Calu3 (cell line): ENCODE data around the gene MTERF4. TPM values are rescaled to one million over a fixed set of nuclear protein-coding genes. Genes with fewer than 3 reads are reported as not detected.

ENCODE experiments used
- BruUV-seq: library from RNA; stranded (reverse); fragments of 400-500 nt; replicated peaks from 2 replicates; lab custom pipeline; 2021; lab: Mats Ljungman, UMichigan
- CTCF ChIA-PET: fragments of 300-600 bp; sonication (Branson Sonifier 250); formaldehyde crosslinking; loops from one replicate; lab custom pipeline; 2022; ENCODE audit warnings: antibody characterized with exemption; lab: Charles Lee
- DNase-seq: peaks from one replicate; pipeline ENCODE4 v3.0.0; 2022
- H3K27ac Mint-ChIP-seq: one replicate; pipeline ENCODE4 v1.8.0; 2022; ENCODE audit warnings: mixed read lengths; ENCODE audit not compliant: unreplicated experiment
- H3K27me3 Mint-ChIP-seq: one replicate; pipeline ENCODE4 v1.8.0; 2022; ENCODE audit warnings: mixed read lengths; ENCODE audit not compliant: unreplicated experiment
- H3K36me3 Mint-ChIP-seq: one replicate; pipeline ENCODE4 v1.8.0; 2022; ENCODE audit warnings: mild to moderate bottlenecking, moderate library complexity, mixed read lengths; ENCODE audit not compliant: insufficient read depth, unreplicated experiment
- H3K4me1 Mint-ChIP-seq: one replicate; pipeline ENCODE4 v1.8.0; 2022; ENCODE audit warnings: mild to moderate bottlenecking, low read depth, mixed read lengths; ENCODE audit not compliant: unreplicated experiment
- H3K4me3 Mint-ChIP-seq: one replicate; pipeline ENCODE4 v1.8.0; 2022; ENCODE audit warnings: mild to moderate bottlenecking, low read depth, moderate library complexity, mixed read lengths; ENCODE audit not compliant: unreplicated experiment
- H3K9me3 Mint-ChIP-seq: one replicate; pipeline ENCODE4 v1.8.0; 2022; ENCODE audit warnings: low read depth, mixed read lengths; ENCODE audit not compliant: unreplicated experiment
- intact Hi-C: fragments of 100-400 bp; cut with micrococcal nuclease; formaldehyde crosslinking; loops from one replicate; pipeline ENCODE4 v1.10.0; 2022; ENCODE audit not compliant: unreplicated experiment
- total RNA-seq: library from RNA; stranded (reverse); gene quantifications from 2 replicates; pipeline ENCODE4 v1.2.3, GENCODE V29; 2022
- TF ChIP-seq, protein P1 (sequence below): fragments of 200-600 bp; IDR thresholded peaks from one replicate; pipeline ENCODE4 v1.8.0; 2022; ENCODE audit warnings: antibody characterized with exemption; ENCODE audit not compliant: unreplicated experiment

MTERF4 gene
- total RNA-seq, 1 experiment from 2014 or later, result 33.6 TPM

- H3K27ac Mint-ChIP-seq, result no peak overlapping the region
- H3K27me3 Mint-ChIP-seq, result peaks cover 9% of the 10 kb centered on the region
- no peaks in the 10 kb centered on the region for H3K36me3 Mint-ChIP-seq
- no peaks in the 10 kb centered on the region for H3K4me1 Mint-ChIP-seq
- peaks cover 3% of the 10 kb centered on the region for H3K9me3 Mint-ChIP-seq
- CTCF ChIA-PET, result no interaction called here
- TF ChIP-seq, protein P1, sequence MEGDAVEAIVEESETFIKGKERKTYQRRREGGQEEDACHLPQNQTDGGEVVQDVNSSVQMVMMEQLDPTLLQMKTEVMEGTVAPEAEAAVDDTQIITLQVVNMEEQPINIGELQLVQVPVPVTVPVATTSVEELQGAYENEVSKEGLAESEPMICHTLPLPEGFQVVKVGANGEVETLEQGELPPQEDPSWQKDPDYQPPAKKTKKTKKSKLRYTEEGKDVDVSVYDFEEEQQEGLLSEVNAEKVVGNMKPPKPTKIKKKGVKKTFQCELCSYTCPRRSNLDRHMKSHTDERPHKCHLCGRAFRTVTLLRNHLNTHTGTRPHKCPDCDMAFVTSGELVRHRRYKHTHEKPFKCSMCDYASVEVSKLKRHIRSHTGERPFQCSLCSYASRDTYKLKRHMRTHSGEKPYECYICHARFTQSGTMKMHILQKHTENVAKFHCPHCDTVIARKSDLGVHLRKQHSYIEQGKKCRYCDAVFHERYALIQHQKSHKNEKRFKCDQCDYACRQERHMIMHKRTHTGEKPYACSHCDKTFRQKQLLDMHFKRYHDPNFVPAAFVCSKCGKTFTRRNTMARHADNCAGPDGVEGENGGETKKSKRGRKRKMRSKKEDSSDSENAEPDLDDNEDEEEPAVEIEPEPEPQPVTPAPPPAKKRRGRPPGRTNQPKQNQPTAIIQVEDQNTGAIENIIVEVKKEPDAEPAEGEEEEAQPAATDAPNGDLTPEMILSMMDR, result no peak
- intact Hi-C loops, result no loop called here
- BruUV-seq, result no TSS peak
- H3K4me3 Mint-ChIP-seq, result no peak overlapping the region
- no peak for DNase-seq
These were observed 52.1 kb downstream of the MTERF4 start for GRCh38 chr2:241049739-241050623.

GRCh38 chr2:241048949-241049343 is 53.1 kb downstream of the MTERF4 start:
- Mint-ChIP-seq H3K27ac (no peak overlapping the region), H3K4me1 (no peaks in the 10 kb centered on the region), H3K9me3 (peaks cover 3% of the 10 kb centered on the region), H3K4me3 (no peak overlapping the region), H3K36me3 (no peaks in the 10 kb centered on the region), H3K27me3 (peaks cover 20% of the 10 kb centered on the region)
- intact Hi-C loops, result no loop called here
- no peak for DNase-seq
- BruUV-seq, result no TSS peak
- TF ChIP-seq, protein P1, result no peak
- CTCF ChIA-PET, result no interaction called here

- Mint-ChIP-seq H3K36me3 (no peaks in the 10 kb centered on the region), H3K27ac (no peak overlapping the region), H3K4me1 (no peaks in the 10 kb centered on the region), H3K9me3 (peaks cover 3% of the 10 kb centered on the region), H3K4me3 (no peak overlapping the region), H3K27me3 (peaks cover 26% of the 10 kb centered on the region)
- intact Hi-C loops, result no loop called here
- no peak for DNase-seq
- TF ChIP-seq, protein P1, result no peak
- no TSS peak for BruUV-seq
- CTCF ChIA-PET, result interaction anchor here (0.7 kb wide), 1 partner anchor 25 kb away, joined by 10 read pairs; no protein-coding TSS in a partner anchor
These were observed 53.7 kb downstream of the MTERF4 start for GRCh38 chr2:241048149-241048948.

GRCh38 chr2:241047253-241048010 is 54.7 kb downstream of the MTERF4 start:
- intact Hi-C loops, result no loop called here
- TF ChIP-seq, protein P1, result no peak
- CTCF ChIA-PET, result interaction anchor here (0.7 kb wide), 1 partner anchor 26 kb away, joined by 10 read pairs; no protein-coding TSS in a partner anchor

More at GRCh38 chr2:241047253-241048010, 54.7 kb downstream of the MTERF4 start:
- DNase-seq, result no peak
- H3K36me3 Mint-ChIP-seq, result no peaks in the 10 kb centered on the region
- BruUV-seq, result no TSS peak
- H3K4me1 Mint-ChIP-seq, result no peaks in the 10 kb centered on the region
- peaks cover 35% of the 10 kb centered on the region for H3K27me3 Mint-ChIP-seq
- H3K27ac Mint-ChIP-seq, result no peak overlapping the region
- H3K4me3 Mint-ChIP-seq, result no peak overlapping the region
- peaks cover 3% of the 10 kb centered on the region for H3K9me3 Mint-ChIP-seq
